Fibroblast of pulmonary artery (primary cell): ENCODE measurements around the gene MYO1A.

Experiments
- DNase-seq: peaks from one replicate; pipeline ENCODE4 v3.0.0-alpha.2; 2010; ENCODE audit warnings: low read depth
- H3K4me3 ChIP-seq: replicated peaks from 2 replicates; pipeline ENCODE4 v1.5.1; 2011; ENCODE audit warnings: low read depth, mild to moderate bottlenecking, control low read depth, low read length, moderate library complexity
- CTCF ChIP-seq: IDR thresholded peaks from 2 replicates; pipeline ENCODE4 v1.5.1; 2011; ENCODE audit warnings: mild to moderate bottlenecking, control low read depth, low read length, inconsistent platforms; ENCODE audit errors: missing control alignments

Gene MYO1A

DNA sequence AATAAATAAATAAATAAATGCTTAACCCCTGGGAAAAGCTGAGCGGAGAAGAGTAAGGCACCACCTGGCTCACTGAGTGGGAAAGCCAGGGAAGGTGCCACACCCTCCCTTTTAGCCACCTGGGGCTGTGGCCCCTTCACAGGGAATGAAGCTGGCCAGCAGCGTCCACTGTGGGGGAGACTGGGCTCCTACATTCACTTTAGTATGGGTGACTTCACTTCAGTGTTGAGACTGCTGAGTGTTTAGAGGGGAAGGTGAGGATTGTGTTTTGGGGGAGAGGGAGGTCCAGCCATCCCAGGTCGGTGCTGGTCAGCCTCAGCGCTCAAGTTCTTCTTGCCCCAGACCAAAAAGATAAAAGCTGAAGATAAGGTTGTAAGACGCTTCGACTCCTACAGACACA is 40.6 kb upstream of the MYO1A start:
- no peak for DNase-seq
- peak overlapping the region; percentile 94 for H3K4me3 ChIP-seq
- no peak for TF ChIP-seq CTCF

DNA sequence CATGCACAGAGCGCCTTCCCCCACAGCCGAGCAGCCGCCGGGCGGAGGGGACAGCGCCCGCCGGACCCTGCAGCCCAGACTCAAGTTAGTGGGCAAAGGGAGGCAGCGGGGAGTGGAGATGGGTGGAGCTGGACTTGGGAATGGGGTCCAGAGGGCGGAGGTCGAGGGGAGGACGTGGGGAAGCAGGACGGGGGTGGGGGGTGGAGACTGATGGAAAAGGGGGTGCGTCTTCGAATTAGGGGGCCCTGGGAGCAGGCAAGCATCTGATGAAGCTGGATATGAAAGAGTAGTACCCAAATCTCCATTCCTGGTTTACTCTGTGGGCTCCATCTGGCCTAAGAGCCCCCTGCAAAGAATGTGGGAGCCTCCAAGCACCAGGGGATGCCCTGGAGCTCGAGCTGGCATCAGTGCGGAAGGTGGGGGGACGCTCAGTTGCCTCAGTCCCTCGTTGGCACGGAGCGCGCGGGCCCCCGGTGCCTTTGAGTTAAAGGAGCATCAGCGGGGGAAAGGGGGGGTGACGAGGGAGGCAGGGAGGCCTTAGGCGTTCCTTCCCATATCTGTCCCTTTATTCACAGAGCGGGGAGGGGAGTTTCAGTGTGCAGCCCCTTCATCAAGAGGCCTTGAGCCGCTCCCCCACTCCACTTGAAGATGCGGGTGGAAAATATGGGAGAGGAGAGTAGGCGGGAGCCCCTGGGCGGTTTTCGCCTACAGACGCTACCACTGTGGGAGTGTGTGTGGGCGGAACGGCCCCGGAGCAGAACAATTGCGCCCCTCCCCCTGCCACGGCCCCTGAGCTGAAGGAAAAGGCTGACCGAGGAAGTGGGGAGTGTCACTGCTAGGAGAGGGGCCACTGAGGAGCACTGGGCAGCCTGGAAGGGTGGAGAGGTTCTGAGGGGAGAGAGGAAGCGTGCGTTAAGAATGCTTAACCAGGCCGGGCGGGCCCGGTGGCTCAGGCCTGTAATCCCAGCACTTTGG is 39.6 kb upstream of the MYO1A start:
- peak; percentile 84 for DNase-seq
- peak overlapping the region; percentile 94 for H3K4me3 ChIP-seq
- no peak for TF ChIP-seq CTCF

DNA sequence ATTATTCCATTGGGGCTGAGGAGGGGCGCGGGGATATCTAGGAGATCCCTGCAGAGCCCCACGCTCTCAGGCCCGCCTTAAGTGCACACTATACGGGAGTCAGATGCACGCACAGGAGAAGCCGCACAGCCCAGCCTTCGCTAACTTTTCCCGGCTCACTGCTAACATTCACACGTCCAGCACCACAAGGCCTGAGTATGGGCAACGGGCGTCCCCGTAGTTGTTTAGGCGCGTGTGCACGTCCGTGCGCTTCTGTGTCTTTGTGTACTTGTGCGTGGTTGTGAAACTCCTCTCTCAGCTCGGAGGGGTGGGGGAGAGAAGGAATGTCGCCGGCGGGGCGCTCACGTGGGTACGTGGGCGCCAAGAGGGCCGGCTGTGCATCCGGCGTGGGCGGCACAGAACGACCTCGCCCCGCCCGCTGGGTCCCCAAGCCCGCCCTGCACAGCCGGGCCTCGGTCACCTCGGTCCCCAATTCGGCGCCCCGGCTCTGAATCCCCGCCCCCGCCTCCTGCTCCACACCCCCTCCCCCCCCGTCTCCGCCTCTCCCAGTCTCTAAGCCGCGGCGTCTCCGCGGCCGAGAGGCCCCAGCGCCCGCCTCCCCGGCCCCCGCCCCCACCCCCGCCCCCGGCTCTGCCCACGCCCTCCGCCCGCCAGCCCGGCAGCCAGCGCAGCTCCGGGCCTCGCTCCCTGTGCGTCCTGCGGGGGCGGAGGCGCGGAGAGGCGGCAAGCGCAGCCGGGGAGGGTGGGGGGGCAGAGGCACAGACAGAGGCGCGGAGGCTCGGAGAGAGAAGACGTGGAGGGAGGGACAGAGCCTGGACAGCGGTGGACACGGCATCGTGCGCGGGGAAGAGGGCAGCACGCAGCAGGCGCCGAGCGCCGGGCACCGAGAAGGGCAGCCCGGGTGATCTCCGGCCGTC is 38.7 kb upstream of the MYO1A start, which contains the start of gene NAB2:
NAB2 (plus strand) TSS at position 761 of the 917 bp plus-strand sequence. CDS start 158 bp downstream, outside the sequence.
- no peak for TF ChIP-seq CTCF
- peak; percentile 99 for DNase-seq
- peak within 1 kb of the TSS; percentile 94 for H3K4me3 ChIP-seq

- peak overlapping the region; percentile 79 for H3K4me3 ChIP-seq
- peak; percentile 97 for DNase-seq
- TF ChIP-seq CTCF, result no peak
These were observed 37.9 kb upstream of the MYO1A start for GRCh38 chr12:57087691-57088353.

DNA sequence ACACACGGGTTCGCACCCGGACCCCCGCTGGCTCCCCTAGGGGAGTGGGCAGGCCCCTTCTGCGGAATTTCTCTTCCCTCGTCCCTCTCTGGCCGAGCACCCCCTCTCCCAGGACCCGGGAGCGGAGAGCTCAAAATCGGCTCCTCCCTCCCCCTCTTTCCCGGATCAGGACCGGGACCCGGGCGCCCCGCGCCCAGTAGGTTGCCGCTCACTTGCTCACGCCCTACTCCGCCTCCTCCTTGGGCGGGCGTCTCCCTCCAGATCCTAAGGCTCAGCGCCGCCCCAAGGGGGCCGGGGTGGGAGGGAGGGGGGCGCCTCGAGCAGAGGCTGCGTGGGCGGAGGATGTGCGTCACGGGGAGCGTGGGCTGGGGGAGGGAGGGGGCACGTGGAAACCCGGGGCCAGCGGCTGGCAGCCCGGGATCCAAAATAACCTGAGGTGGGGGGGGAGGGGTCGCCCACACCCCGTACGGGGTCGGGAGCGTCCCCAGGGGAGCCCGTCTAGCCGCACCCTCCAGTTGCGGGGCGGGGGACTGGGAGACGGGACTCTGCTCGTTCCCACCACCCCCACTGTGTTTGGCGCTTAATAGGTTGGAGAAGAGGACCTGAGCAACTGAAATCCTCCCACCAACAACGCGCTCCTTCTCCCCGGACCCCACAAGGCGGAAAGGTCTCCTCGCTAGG is 37.2 kb upstream of the MYO1A start:
- no peak for TF ChIP-seq CTCF
- H3K4me3 ChIP-seq, result peak overlapping the region; percentile 79
- peak; percentile 94 for DNase-seq

- peak overlapping the region; percentile 79 for H3K4me3 ChIP-seq
- TF ChIP-seq CTCF, result peak; percentile 35
- peak; percentile 85 for DNase-seq
These were observed 36.6 kb upstream of the MYO1A start for GRCh38 chr12:57086493-57087009.
